GDM1 (cell line): Measurements from ENCODE around the gene WNT10A.
A peak's percentile ranks its signal among the peaks of the same experiment; 100 is the strongest.

Experiments
- DNase-seq: peaks from one replicate; lab custom pipeline; 2025; lab: John Stamatoyannopoulos, UW

WNT10A gene

GRCh38 chr2:218877331-218877730, 3.3 kb upstream of the WNT10A start:
- no peak for DNase-seq

- DNase-seq, result no peak
These were observed 2.8 kb upstream of the WNT10A start for GRCh38 chr2:218877891-218878290.

- DNase-seq, result no peak
These were observed 2.2 kb upstream of the WNT10A start for GRCh38 chr2:218878486-218878885.

- DNase-seq, result no peak
These were observed 1.5 kb upstream of the WNT10A start for GRCh38 chr2:218878926-218879761.

GRCh38 chr2:218879776-218880101, 913 bp upstream of the WNT10A start:
- DNase-seq, result no peak

GRCh38 chr2:218880859-218881594, 375 bp downstream of the WNT10A start:
- no peak for DNase-seq

- no peak for DNase-seq
These were observed 1.2 kb downstream of the WNT10A start for GRCh38 chr2:218881744-218882460.

- DNase-seq, result no peak
These were observed 1.8 kb downstream of the WNT10A start for GRCh38 chr2:218882461-218882816.

GRCh38 chr2:218882866-218883366, 2.3 kb downstream of the WNT10A start:
- no peak for DNase-seq

- no peak for DNase-seq
These were observed 3.1 kb downstream of the WNT10A start for GRCh38 chr2:218883491-218884490.

GRCh38 chr2:218884519-218884918, 3.9 kb downstream of the WNT10A start:
- no peak for DNase-seq

- DNase-seq, result no peak
These were observed 5.6 kb downstream of the WNT10A start for GRCh38 chr2:218885981-218886947.

GRCh38 chr2:218887079-218887478, 6.4 kb downstream of the WNT10A start:
- DNase-seq, result no peak

- no peak for DNase-seq
These were observed 7.7 kb downstream of the WNT10A start for GRCh38 chr2:218888341-218888740.

- no peak for DNase-seq
These were observed 9.3 kb downstream of the WNT10A start for GRCh38 chr2:218889937-218890336.

GRCh38 chr2:218890369-218890768, 9.7 kb downstream of the WNT10A start:
- DNase-seq, result no peak

- DNase-seq, result no peak
These were observed 10.9 kb downstream of the WNT10A start for GRCh38 chr2:218891275-218892135.

- peak; percentile 66 for DNase-seq
These were observed 12.2 kb downstream of the WNT10A start for GRCh38 chr2:218892693-218893348.
